ENCODE results near the gene BTG2. TPM values are rescaled to one million over a fixed set of nuclear protein-coding genes. Genes with fewer than 3 reads are reported as not detected.
A peak's percentile ranks its signal among the peaks of the same experiment; 100 is the strongest.

The BTG2 gene
- total RNA-seq, 1 donor from 2014 or later = 24.1 TPM

- Histone ChIP-seq H3K4me3 (ENCODE audit: low read depth, low read length) (peak overlapping the region; percentile 46), H3K36me3 (ENCODE audit: control insufficient read depth, insufficient read depth, low read length) (no peaks in the 10 kb centered on the region), H3K27me3 (ENCODE audit: control insufficient read depth, insufficient read depth, low read length) (no peaks in the 10 kb centered on the region)
- TF ChIP-seq CTCF (IDR thresholded peaks at IDR 0.05; ENCODE audit: insufficient read depth, low read length, poor library complexity, severe bottlenecking) = peak; percentile 89
- DNase-seq (ENCODE audit: low read depth) = peak; percentile 65
These were observed 37.9 kb upstream of the BTG2 start for GRCh38 chr1:203267347-203267846.

GRCh38 chr1:203267912-203268311 is 37.4 kb upstream of the BTG2 start:
- TF ChIP-seq CTCF (IDR thresholded peaks at IDR 0.05; ENCODE audit: insufficient read depth, low read length, poor library complexity, severe bottlenecking) = no peak
- peak overlapping the region; percentile 46 for H3K4me3 ChIP-seq (ENCODE audit: low read depth, low read length)
- DNase-seq (ENCODE audit: low read depth) = no peak
- H3K36me3 ChIP-seq (ENCODE audit: control insufficient read depth, insufficient read depth, low read length) = no peaks in the 10 kb centered on the region
- H3K27me3 ChIP-seq (ENCODE audit: control insufficient read depth, insufficient read depth, low read length) = no peaks in the 10 kb centered on the region

GRCh38 chr1:203268901-203269653 is 36.2 kb upstream of the BTG2 start:
- DNase-seq (ENCODE audit: low read depth) = no peak
- Histone ChIP-seq H3K27me3 (ENCODE audit: control insufficient read depth, insufficient read depth, low read length) (no peaks in the 10 kb centered on the region), H3K36me3 (ENCODE audit: control insufficient read depth, insufficient read depth, low read length) (no peaks in the 10 kb centered on the region), H3K4me3 (ENCODE audit: low read depth, low read length) (no peak overlapping the region)
- peak; percentile 92 for TF ChIP-seq CTCF (IDR thresholded peaks at IDR 0.05; ENCODE audit: insufficient read depth, low read length, poor library complexity, severe bottlenecking)

GRCh38 chr1:203269654-203270020 is 35.7 kb upstream of the BTG2 start:
- no peak for TF ChIP-seq CTCF (IDR thresholded peaks at IDR 0.05; ENCODE audit: insufficient read depth, low read length, poor library complexity, severe bottlenecking)
- Histone ChIP-seq H3K27me3 (ENCODE audit: control insufficient read depth, insufficient read depth, low read length) (no peaks in the 10 kb centered on the region), H3K36me3 (ENCODE audit: control insufficient read depth, insufficient read depth, low read length) (no peaks in the 10 kb centered on the region), H3K4me3 (ENCODE audit: low read depth, low read length) (no peak overlapping the region)
- DNase-seq (ENCODE audit: low read depth) = no peak

GRCh38 chr1:203270448-203270847 is 34.9 kb upstream of the BTG2 start:
- Histone ChIP-seq H3K27me3 (ENCODE audit: control insufficient read depth, insufficient read depth, low read length) (no peaks in the 10 kb centered on the region), H3K4me3 (ENCODE audit: low read depth, low read length) (no peak overlapping the region), H3K36me3 (ENCODE audit: control insufficient read depth, insufficient read depth, low read length) (no peaks in the 10 kb centered on the region)
- no peak for DNase-seq (ENCODE audit: low read depth)
- TF ChIP-seq CTCF (IDR thresholded peaks at IDR 0.05; ENCODE audit: insufficient read depth, low read length, poor library complexity, severe bottlenecking) = no peak

All from kidney epithelial cell (primary cell).